IPS DF 19.7 (cell line): ENCODE results near the gene RPN2.

ENCODE experiments used
- DNase-seq: peaks from one replicate; pipeline ENCODE4 v3.0.0-alpha.2; 2013; ENCODE audit warnings: low read depth, low spot score

Gene RPN2

GRCh38 chr20:37185686-37186085 lies 6.6 kb downstream of the RPN2 start:
- no peak for DNase-seq

- DNase-seq: no peak
Observed at GRCh38 chr20:37188787-37189186, 9.7 kb downstream of the RPN2 start.

GRCh38 chr20:37189416-37190016 lies 10.4 kb downstream of the RPN2 start:
- no peak for DNase-seq

- DNase-seq: no peak
Observed at GRCh38 chr20:37190354-37191112, 11.4 kb downstream of the RPN2 start.

GRCh38 chr20:37192137-37192854 lies 13.2 kb downstream of the RPN2 start:
- DNase-seq: no peak

- DNase-seq: no peak
Observed at GRCh38 chr20:37193226-37193625, 14.1 kb downstream of the RPN2 start.

DNA sequence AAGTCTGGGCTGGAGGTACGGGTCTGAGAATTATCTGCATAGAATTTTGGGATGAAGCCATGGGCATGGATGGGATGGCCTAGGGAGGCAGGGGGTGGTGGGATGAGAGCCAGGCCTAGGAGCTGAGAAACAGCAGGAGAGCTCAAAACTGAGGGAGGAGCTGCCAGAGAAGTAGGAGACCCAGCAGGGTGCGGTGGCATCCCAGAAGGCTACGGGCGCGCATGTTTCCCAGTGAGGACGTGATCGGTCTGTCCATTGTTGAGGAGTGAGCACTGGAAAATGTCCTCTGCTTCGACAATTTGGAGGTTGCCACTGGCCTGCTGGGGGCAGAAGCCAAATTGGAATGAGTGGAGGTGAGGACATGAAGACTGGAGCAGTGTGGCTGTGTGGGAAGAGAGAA lies 14.7 kb downstream of the RPN2 start:
- no peak for DNase-seq

DNA sequence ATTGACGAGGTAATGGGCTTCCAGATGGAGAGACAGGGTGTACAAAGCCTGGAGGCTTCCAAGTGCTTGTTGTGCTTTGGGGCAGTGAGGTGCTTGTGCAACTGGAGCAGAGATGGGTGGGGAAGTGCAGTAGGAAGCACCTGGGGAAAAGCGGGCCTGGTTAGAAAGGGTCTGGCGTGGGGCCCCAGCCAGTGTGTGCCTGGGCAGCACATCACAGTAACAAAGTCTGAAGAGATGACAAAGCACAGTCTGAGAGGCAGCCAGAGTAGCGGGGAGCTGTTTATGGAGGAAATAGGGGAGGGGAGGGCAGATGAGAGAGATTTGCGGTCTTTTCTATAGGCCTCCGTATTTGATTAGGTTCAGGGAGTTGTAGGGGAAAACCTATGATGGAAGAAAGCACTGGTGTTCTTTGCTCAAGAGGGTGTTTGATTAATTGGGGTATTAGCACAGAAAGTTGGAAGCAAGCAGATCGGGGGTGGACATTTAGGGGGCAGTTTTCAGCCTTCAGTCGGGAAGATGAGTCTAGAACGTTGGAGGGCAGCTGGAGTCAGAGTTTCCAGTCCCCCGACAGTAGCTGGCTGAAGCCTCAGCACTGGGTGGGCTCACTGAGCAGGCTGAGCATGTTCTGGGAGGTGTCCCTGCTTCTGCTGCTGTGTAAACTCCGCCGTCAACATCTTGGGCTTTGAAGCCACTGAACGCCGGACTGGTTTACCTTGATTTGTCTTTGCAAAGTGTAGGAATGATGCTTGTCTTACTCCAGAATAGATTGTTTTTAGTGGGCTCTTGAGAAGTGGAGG lies 15.7 kb downstream of the RPN2 start:
- no peak for DNase-seq

GRCh38 chr20:37198932-37199660 lies 20.0 kb downstream of the RPN2 start:
- no peak for DNase-seq

DNA sequence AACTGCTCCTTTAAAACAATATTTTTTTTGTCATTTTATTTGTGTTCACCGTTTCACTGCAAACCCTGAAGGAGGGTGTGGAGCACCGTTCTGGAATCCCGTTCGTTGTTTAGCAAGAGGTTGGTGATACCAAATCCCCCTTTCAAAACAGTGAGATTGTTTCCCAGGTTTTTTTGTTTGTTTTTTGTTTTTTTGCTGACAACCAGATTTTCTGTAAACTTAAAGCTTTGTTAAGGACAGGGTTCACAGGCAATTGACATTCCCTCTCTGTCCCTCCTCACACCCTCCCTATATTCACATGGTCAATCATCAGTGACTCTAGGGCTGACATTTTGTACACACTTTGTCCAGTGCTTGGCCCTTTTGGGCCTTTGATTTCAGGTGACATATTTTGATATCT lies 21.2 kb downstream of the RPN2 start:
- DNase-seq: no peak

GRCh38 chr20:37200926-37201826 lies 22.0 kb downstream of the RPN2 start:
- no peak for DNase-seq

GRCh38 chr20:37201827-37202162 lies 22.7 kb downstream of the RPN2 start:
- no peak for DNase-seq

GRCh38 chr20:37202267-37202943 lies 23.3 kb downstream of the RPN2 start:
- DNase-seq: no peak

DNA sequence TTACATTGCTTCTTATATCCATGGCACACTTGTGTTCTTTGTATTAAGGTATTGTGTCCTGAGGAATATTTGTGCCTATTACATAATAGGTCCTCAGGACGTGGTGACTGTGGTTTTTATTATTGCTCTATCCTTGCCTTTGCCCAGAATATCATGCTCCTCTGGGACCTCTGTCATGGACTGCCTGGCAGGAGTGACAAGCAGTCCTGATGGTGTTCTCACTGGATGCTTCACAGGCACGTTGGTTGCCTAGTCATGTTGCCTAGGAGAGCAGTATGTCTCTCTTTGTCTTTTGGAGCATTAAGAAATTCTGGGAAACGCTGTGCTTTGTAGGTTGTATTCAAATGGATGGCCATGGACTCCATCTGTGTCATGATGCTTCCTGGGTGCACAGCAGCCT lies 24.9 kb downstream of the RPN2 start:
- DNase-seq: no peak

GRCh38 chr20:37205130-37205529 lies 26.0 kb downstream of the RPN2 start:
- no peak for DNase-seq

DNA sequence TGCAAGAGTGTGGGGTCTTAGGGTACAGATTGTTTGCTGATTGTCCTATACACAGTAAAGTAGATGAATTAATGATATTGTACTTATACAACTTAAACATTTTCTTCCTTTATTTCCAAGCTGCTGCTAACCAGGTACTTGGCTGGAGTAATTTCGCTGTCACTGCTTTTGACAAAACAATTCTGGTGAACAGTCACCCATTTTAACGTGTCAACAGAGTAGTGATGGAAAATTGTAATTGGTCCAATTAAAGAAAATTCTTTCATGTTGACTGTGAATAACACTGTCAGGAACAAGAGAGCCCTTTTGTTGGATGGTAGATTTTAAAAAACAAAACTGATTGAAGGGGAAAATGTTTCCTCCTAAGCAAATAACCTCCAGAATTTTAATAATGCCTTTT lies 26.7 kb downstream of the RPN2 start:
- no peak for DNase-seq

DNA sequence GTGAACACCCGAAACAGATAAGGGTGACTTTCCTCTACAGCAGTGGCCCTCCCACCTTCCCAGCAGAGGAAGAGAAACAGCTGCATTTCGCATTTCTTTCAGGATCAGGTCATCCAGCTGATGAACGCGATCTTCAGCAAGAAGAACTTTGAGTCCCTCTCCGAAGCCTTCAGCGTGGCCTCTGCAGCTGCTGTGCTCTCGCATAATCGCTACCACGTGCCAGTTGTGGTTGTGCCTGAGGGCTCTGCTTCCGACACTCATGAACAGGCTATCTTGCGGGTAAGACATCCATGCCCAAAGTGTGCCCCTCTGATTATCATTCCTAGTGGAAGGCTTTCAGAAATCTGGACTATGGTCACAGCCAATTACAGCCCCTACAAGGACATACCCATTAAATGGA lies 28.0 kb downstream of the RPN2 start:
- no peak for DNase-seq

DNA sequence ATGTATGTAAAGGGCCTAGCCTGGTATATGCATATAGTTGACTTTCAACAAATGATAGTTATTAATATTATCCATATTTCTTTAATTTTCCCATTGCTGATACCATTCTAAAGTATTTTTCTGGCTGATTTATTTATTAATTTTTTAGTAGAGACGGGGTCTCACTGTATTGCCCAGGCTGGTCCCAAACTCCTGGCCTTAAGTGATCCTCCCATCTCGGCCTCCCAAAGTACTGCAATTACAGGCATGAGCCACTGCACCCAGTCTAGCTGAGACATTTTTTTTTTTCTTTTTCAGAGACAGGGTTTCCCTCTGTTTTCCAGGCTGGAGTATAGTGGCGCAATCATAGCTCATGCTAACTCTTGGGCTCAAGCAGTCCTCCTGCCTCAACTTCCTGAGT lies 30.1 kb downstream of the RPN2 start:
- DNase-seq: no peak

GRCh38 chr20:37209661-37210314 lies 30.7 kb downstream of the RPN2 start:
- no peak for DNase-seq
